Superior temporal gyrus (tissue), 1 donor: ENCODE data around the gene CINP.
A peak's percentile ranks its signal among the peaks of the same experiment; 100 is the strongest.
"Not testable (repeated sequence)": the region's sequence is repeated elsewhere in the genome, so short reads cannot be mapped to it uniquely, and the experiment has no call there.

Source experiments
- DNase-seq: peaks from one replicate; pipeline ENCODE4 v3.0.0-alpha.2; 2016; ENCODE audit errors: extremely low spot score

The CINP gene

DNA sequence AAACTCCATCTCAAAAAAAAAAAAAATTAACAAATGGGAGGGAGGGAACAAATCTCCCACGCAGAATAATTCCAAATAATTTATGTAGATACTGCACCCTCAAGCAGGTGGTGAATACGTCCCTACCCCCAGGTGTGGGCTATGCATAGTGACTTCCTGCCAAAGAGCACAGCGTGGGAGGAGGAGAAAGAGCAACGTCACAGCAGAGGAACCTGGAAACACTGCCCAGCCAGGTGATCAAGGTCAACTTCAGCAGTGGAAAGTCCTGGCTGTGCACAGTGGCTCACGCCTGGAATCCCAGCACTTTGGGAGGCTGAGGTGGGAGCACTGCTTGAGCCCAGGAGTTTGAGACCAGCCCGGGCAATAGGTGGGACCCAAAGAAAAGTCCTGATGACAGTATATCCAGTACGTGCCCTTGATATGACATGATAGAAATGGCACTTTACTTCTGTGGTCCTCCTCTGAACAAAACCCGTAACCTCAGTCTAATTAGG lies 9.5 kb downstream of the CINP start:
- no peak for DNase-seq

DNA sequence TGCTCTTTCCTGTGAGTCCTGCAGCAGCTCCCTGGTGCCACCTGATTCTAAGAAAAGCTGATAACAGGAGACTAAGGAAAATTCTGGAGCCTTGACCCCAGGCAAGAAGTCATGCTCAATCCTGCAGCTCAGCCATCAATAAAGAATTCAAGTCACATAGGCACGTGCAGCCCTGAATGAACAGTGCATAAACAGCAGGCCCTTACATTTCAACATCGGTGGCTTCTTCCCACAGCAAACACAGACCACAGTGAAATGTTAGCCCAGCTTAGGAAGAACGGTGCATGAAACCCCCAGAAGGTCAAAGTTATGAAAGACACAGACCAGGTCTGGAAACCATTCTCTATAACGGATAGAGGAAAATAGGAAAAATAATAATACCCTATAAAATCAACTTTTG lies 10.5 kb downstream of the CINP start:
- peak; percentile 36 for DNase-seq

DNA sequence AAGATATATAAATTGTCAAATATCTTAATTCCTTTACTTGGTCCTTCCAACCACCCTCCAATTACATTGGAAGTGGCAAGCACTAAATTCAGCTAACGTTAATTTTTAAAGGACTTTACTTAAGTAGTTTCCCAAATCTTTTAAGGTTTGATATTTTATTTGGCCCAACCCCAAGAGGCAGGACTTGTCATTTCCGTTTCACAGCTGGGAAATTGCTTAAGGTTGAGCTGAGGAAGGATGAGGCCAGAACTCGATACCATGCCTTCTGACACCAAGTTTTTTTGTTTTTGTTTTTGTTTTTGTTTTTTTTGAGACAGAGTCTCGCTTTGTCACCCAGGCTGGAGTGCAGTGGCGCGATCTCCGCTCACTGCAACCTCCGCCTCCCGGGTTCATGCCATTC lies 11.1 kb downstream of the CINP start:
- DNase-seq, result not testable (repeated sequence)

DNA sequence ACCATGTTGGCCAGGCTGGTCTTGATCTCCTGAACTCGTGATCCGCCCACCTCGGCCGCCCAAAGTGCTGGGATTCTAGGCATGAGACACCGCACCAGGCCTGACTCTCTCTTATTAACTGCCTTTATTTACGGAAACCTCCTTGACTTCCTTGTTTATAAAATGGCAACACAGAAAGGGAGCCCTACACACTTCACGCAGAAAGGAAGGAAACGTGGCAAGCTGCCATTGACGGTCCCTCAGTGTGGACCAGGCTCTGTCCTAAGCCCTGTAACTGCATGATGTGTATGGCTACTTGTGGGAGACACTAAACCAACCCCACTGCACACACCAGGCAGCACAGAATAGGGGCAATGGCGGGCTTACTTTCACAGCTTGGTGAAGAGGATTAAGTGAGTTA lies 11.7 kb downstream of the CINP start:
- no peak for DNase-seq

DNA sequence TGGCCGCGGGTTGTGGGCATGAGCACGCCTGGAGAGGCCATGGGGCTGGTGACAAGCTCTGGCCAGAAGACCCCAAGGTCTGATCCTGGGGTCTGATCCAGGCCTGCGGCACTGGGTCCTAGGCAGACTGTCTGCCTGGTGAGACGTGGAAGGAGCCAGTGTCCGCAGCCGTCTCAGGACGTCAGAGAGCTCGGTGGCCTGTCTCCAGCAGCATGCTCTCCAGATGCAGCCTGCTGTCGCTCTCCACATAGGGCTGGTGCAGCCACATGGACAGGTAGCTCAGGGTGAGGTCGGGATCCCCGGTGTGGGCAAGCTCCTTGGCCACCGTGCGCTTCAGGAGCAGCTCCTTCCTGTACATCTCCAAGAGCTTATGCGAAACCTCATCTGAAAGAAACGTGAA lies 14.3 kb downstream of the CINP start:
- no peak for DNase-seq

DNA sequence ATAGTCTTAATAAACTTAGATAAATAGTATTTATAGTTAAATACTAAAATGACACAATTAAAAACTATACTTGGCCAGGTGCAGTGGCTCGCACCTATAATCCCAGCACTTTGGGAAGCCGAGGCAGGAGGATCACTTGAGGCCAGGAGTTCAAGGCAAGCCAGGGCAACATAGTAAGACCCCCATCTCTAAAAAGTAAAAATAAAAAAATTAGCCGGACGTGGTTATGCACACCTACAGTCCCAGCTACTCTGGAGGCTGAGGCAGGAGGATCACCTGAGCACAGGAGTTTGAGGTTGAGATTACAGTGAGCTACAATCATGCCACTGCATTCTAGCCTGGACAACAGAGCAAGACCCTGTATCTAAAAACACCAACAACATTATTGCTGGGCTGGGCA lies 16.0 kb downstream of the CINP start:
- DNase-seq, result no peak

DNA sequence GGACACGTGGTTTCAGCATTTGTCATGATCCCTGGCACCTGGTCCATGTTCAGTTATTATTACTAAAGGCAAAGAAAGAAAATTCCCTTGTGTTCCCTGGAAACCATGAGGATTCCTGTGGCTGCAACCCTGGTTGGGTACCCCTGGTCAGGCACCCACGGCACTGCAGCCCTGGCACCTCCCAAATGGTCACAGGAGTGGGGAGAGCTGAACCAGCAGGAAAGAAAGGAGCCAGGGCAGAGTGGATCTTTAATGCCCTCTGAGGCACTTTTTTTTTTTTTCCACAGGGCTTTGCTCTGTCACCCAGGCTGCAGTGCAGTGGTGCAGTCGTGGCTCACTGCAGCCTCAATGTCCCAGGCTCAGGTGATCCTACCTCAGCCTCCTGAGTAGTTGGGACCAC lies 17.5 kb downstream of the CINP start:
- no peak for DNase-seq

DNA sequence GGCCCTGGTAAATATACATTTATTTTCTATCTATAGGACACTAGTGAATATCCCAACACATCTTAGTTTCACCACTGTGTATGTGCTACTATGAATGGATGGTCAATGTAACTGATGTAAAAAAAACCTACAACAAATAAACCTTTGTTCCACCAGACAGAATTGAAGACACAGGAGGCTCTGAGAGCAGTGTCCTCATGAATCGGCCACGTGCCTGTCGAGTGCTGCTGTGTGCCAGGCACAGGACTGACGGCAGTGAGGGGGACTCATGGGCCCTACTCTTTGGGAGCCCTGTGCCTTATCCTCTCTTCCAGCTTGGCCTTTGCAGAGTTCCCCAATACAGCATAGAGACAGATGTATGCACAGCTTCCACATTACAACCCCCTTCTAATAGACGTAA lies 18.2 kb downstream of the CINP start:
- DNase-seq, result peak; percentile 97

DNA sequence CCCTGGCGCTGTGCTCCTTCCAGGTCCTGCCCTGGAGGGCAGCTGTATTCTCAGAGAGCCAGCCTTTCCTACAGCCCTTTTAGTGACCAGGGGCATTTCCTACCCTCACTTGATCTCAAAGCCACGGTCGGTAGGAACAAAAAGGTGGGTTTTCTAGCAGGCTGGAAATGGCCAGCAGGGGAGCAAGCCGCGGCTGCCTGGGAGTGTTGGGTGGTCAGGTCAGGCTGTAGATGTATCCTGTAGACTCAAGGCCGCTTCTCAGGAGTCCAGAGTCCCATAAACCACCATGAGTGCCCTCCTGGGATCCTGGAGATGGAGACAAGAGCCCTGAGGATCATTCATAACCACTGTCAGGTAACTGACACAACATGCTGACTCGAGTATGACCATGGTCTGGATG lies 18.6 kb downstream of the CINP start:
- DNase-seq, result no peak

DNA sequence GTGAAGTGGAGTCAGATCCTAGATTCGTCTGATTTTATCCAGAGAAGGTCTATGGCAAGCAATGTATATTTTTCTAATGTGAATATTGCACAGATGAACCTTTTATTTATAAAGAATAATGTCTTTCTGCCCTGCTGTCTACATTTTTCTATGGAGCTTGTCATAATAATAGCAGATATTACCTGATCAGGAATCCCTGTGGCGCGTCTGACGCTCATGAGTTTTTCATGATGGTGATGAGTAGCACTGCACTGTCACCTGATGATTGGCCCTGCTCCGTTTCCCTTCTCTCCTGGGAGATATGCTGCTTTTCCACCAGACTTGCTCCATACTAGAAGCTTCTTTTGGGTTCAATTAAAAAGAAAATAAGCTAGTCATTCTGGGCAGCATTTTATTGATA lies 20.5 kb downstream of the CINP start:
- DNase-seq, result no peak

DNA sequence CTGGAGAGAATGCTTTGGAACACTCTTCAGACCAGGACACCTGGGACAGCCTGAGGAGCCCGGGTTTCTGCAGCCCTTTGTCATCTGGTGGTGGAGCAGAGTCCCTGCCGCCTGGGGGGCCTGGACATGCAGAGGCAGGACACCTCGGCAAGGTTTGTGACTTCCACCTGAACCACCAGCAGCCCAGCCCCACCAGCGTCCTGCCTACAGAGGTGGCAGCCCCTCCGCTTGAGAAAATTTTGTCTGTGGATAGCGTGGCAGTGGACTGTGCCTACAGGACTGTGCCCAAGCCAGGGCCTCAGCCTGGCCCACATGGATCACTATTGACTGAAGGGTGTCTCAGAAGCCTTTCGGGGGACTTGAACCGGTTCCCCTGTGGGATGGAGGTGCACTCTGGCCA lies 21.1 kb downstream of the CINP start:
- no peak for DNase-seq

DNA sequence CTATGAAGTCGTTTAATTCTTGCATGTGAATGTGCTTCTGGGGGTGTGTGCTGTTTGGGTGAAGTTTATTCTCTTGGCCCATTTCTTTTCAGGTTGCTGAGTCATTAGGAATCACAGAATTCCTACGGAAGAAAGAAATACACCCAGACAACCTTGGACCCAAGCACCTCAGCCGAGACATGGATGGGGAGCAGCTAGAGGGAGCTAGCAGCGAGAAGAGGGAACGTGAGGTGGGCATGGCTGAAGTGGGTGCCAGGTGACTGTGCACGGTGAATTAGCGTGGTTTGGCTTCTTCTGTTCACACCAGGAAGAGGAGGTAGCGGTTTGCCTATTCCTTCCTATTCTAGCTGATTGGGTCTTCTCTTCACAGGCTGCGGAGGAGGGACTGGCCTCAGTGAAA lies 24.0 kb downstream of the CINP start:
- DNase-seq, result no peak

DNA sequence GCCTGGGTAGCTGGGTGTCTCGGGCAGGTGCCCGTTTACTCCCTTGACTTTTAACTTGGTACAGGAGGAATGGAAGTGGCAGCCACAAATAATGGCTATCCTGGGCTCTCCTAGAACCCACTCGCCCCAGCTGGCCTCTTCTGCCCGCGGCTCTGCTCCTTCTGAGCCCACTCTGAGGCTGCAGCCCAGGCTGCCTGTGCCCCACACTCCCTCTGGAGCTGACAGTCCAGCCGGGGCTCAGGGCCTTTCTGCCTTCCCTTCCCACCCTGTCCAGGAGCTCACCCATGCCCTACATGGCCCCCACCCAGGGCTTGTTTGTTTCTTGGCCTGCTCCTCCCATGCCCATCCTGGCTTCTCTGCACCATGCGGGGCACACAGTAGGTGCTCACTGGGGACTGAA lies 27.5 kb downstream of the CINP start:
- DNase-seq, result no peak

DNA sequence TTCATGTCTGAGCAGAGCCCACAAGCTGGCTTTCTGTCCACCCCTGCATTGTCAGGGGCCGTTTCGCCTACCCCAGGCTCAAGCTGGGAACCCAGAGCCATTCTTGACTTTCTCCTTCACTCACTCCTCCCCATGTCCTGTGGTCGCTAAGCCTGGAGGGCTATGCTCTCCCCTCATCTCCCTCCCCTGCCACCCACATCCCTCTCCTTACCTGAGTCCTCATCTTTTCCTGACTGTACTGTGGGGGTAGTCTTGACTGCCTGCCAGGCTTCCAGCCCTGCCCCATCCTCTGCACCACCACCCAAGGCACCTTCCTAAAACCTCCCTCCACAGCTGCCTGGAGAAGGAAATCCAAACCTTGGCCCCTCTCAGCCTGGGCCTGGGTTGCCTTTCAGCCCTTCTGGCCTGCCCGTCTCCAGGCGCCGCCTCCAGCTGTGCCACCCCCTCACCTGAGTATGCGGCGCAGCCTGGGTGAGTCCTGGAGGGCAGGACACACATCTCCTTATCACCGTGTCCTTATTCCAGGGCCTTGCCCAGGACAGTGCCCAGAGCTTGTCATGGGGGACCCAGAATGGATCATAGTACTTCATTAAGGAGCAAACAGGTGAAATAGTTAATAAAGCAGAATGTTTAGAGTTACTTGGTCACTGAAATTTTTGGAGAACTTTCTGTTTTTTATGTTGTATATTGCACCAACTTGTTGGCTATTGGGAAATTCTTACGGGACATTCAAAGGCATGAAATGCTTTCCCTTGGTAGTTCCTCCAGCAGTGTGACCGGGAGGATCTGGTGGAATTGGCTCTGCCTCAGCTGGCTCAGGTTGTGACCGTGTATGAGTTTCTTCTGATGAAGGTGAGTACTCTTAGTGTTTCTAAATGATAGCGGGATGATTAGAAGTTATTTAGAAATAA lies 28.6 kb downstream of the CINP start:
- no peak for DNase-seq

DNA sequence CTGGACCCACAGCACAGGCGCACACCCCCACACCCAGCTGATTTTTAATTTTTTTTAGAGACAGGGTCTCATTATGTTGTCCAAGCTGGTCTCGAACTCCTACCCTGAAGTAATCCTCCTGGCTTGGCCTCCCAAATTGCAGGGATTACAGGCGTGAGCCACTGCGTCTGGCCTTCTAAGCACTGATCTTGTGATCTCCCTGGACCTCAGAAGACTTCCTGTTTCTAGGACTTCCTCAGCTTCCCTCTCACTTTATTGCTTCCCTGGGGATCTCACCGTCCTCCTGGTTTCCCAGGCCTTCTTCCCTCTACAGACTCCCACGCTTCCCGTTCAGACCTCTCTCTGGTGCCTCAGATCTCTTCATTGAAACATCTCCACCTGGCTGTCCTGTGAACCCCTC lies 29.3 kb downstream of the CINP start:
- no peak for DNase-seq

DNA sequence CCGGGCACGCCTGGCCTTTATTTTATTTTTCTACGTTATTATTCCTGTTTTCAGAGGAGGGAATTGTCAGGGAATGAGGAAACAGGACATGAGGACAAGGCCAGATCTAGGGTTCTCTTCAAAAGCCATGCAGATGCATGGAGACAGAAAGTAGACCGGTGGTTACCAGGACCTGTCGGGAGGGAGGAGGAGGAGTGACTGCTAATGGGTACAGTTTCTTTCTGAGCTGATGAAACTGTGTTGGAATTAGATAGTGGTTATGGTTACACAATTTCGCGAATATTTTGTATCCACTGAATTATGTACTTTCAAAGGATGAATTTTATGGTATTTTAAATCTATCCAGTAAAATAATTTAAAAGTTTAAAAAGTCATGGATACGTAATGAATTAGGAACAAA lies 31.9 kb downstream of the CINP start:
- DNase-seq, result no peak

DNA sequence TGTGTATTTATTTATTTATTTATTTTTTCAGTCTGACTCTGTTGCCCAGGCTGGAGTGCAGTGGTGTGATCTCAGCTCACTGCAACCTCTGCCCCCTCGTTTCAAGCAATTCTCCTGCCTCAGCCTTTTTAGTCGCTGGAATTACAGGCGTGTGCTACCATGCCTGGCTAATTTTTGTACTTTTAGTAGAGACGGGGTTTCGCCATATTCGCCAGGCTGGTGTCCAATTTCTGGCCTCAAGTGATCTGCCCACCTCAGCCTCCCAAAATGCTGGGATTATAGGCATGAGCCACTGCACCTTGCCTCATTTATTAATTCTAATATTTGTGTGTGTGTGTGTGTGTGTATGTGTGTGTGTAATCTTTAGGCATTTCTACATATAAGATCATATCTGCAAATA lies 33.3 kb downstream of the CINP start:
- not testable (repeated sequence) for DNase-seq

DNA sequence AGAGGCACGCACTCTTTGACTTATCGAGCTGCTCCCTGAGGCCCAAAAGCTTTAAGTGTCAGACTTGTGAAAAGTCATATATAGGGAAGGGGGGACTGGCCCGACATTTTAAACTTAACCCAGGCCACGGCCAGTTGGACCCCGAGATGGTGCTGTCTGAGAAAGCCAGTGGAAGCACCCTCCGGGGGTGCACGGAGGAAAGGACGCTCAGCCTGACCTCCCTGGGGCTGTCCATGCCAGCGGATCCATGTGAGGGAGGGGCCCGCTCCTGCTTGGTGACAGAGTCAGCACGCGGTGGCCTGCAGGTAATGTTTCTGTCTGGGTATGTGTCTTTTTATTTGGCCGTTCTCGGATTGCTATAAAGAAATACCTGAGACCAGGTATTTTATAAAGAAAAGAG lies 36.1 kb downstream of the CINP start:
- no peak for DNase-seq

DNA sequence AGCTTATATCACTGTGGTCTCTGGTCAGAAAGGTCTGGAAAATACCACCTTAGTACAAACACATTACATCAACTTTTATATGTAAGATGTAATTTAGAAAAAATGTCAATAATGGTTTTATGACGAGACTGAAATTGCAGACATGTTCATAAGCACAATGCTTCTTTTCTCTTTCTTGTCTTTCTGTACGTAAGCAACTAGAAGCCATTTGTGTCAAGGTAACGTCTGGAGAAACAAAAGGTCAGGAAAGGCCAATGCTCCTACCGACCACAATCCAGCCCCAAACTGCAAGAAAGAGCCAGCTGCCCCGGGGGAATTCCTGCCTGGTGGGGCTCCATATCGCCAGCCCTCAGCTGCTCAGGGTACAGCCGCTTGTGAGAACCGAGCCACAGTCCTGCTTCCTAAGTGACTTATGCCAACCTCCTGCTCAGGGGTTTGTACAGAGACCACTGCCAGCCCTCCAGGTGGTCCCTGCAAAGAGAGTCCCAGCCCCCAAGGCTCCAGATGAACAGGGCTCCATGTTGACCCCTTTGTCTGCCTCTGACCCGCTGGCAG lies 36.8 kb downstream of the CINP start:
- DNase-seq, result no peak

DNA sequence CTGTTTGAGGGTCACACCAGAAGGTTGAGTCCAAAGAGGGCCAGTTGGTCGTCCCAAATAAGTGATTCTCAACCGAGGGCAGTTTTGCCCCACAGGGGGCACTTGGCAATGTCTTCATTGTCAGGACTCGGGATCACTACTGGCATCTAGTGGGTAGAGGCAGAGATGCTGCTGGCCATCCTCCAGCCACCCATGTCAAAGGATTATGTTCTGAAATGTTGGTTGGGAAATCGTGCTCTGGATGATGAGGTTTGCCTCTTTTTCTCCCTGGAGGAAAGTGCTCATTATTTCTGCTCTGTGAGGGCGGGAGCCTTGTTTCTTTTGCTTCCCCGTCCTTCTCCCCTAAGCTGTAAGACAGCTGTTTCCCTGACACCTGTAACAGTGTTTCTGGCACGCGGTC lies 39.6 kb downstream of the CINP start:
- DNase-seq, result peak; percentile 91

DNA sequence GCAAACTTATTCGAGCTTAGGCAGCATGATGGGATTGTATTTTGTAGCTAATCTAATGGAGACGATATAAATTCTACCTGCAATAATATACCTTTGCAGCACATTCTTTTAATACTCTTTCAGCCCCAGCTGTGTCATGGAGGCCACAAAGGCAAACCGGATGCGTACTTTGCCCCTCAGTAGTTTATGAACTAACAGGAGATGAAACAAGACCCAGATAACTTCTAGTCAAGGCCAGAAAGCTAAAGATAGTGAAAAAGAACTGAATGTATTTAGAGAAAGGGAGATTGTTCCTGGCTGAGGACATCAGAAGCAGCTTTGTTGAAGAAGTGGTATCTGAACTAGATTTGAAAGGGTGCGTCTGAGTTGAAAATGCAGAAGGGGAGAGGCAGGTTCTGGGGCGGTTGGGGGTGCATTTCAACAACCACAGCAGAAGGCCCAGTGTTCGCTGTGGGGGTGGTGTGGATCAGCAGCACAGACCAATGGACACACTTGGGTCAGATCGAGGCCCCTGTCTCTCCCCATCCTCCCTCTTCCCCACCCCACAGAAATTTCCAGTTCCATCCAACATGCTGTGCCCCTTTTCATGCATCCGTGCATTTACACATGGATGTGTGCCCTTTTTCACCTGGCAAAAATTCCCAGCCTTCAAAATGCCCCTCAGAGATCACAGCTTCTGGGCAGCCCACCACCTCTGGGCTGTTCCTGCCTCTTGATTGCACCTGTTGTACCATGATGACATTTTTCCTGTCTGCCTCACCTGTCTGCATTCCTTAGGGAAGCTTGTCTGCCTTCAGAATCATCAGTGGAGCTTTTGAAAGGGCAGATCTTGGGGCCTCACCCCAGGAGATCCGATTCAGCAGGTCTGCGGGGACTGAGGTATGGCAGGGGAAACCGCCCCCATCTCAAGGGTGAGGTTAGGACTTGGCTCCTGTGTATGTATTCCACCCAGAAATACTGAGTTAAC lies 41.0 kb downstream of the CINP start:
- DNase-seq, result no peak
